CD1c-positive myeloid dendritic cell (primary cell): Measurements from ENCODE around the gene CD79A.

Experiments
- DNase-seq: peaks from one replicate; pipeline ENCODE4 v3.0.0-alpha.2; 2016; ENCODE audit errors: extremely low spot score

The CD79A gene

DNA sequence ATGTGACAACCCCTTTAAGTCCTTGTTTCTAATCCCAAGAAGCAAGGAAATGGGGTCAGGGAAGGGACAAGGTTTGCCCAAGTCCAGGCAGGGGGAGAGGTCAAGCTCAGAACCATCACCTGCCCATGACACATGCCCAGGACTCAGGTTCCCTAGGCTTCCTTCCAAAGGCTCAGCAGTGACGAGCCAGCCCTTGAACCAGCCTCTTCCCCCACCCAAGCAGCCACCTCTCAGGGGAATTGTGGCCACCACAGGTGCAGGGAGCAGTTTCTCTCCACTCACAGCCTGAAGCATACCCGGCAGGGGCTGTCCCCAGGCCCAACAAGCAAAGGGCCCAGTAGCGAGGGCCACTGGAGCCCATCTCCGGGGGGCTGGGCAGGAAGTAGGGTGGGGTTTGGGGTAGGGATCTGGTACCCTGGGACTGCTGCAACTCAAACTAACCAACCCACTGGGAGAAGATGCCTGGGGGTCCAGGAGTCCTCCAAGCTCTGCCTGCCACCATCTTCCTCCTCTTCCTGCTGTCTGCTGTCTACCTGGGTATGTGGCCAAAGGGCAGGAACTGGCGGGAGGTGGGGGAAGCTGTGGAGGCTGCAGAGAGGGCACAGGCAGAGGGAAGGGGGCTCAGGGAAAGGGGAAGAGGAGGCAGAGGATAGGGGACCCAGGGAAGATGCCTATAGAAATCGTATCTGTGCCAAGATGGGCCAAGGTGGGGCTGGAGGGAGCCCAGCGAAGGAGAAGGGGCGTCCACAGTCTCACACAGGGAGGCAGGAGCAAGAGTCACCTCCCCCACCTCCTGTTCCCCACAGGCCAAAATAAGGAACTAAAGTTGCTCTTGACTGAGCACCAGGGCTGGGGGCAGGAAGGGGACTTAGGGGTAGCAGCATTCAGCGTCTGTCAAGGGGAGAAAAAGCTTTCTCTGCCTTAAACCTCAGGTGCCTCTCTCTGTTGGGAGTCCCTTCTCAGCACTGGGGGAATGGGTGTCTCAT lies at the start of gene CD79A:
CD79A (plus strand) TSS at position 433 of the 986 bp plus-strand sequence; CDS start at position 459, 26 bp downstream.
- peak; percentile 51 for DNase-seq

DNA sequence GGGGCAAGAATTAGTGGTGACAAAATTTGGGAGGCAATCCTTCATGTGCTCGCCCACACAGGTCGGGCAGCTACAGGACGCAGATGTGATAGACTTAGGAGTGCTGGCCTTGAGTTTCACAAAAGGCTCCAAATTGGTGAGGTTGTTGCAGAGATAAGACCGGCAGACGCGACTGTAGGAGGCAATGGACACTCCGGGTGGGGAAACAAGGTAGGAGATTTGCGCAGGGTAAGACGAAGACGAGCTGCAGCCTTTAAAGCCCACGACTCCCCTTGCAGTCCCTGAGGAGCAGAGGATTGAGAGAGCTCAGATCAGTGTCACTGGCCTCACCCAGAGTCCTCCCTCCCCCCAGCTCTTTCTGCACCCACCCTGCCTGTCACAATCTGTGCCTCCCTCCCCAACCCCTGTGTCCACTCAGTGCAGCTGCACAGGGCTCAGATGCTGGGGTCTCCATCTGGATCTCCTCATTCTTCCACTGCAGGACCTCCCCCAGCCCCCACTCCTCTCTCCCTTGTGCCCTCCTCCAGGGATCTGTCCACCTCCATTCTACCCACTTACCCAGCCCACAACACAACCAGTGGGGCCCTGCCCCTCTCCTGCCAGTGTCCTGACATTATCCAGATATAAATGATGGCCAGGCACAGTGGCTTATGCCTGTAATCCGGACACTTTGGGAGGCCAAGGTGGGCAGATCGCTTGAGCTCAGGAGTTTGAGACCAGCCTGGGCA lies 38.9 kb upstream of the CD79A start:
- no peak for DNase-seq

DNA sequence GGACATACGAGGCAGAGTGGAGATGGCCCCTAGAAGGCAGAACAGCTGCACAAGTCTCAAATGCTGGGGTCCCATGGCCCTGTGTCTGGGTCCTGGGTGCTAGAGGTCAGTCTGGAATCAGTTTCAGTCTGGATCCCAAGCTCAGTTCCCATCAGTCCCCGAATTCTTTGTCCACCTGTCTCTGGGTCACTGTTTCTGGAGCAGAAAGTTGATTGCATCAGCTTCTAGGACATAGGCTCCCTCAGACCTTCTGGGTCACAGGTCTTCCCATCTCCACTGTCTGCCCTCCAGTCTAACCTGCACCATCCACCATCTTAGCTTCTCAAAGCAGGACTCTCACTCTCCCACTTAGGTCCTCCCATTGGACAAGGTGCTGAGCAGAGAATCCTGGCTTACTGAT lies 37.9 kb upstream of the CD79A start:
- no peak for DNase-seq

DNA sequence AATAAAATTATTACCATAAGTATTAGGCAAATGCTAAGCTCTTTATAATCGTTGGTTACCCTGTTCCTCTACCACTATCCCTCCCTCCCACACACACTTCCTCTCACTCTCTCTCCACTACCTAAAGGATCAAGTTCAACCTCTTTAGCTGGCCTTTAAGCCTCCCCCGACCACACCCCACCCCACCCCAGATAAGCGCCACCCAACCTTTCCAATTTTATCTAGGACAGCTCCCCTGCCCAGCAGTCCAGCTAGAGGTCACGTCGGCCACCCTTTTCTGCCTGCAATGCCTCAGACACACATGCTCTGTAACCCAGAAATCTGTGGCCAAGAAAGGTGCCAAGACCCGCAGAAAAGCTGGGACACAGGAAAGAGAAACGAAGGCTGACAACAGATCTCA lies 33.7 kb upstream of the CD79A start:
- no peak for DNase-seq

DNA sequence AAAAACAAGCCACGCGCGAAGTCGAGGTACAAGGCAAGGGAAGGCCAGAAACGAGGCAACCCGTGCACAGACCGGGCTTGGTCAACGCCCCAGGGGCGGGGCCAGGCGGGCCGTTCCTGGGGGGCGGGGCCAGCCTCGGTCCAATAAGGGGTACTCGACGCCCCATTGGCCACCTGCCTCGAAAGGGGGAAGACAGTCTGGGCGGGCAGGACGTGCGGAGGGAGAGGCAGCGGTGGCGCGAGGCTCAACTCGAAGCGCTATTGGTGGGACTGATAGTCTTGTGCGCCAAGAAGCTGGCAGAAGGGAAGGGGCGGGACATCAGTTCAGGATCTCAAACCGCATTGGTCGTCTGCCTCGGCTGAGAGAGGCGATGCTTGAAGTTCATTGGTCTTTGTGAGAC lies 32.5 kb upstream of the CD79A start, which contains the start of gene LYPD4:
LYPD4 (minus strand) TSS at position 83 of the 400 bp plus-strand sequence. CDS start 5,398 bp downstream, outside the sequence.
- DNase-seq, result no peak

DNA sequence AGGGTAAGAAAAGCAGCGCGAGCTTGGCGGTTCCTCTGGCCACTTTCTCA lies 32.3 kb upstream of the CD79A start, which contains the start of gene DMRTC2:
DMRTC2 (plus strand) TSS at position 42 of the 50 bp plus-strand sequence. CDS start 2,387 bp downstream, outside the sequence.
- DNase-seq, result no peak

DNA sequence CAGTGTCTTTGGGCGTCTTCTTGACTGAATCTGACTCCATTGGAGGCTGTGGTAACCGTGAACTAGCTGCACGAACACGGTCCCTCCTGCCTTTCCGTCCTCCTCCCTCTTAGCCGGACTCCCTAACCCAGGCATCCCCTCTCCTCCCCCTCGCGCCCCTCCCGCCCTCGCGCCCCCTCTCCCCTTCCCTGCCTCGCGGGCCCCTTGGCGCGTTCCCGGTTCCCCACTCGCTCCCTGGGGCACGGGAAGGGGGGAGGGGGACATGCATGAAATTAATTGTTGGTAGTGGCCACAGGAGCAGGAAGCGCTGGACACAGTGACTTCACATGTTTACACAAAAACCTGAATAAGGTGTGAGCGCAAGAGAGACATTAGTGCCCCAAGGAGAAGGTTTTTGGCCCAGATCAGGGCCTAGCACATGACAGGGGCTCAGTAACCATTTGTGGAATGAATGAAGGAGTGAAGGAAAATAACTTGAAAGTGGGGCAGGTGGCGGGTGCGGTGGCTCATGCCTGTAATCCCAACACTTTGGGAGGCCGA lies 32.0 kb upstream of the CD79A start:
- DNase-seq, result no peak

DNA sequence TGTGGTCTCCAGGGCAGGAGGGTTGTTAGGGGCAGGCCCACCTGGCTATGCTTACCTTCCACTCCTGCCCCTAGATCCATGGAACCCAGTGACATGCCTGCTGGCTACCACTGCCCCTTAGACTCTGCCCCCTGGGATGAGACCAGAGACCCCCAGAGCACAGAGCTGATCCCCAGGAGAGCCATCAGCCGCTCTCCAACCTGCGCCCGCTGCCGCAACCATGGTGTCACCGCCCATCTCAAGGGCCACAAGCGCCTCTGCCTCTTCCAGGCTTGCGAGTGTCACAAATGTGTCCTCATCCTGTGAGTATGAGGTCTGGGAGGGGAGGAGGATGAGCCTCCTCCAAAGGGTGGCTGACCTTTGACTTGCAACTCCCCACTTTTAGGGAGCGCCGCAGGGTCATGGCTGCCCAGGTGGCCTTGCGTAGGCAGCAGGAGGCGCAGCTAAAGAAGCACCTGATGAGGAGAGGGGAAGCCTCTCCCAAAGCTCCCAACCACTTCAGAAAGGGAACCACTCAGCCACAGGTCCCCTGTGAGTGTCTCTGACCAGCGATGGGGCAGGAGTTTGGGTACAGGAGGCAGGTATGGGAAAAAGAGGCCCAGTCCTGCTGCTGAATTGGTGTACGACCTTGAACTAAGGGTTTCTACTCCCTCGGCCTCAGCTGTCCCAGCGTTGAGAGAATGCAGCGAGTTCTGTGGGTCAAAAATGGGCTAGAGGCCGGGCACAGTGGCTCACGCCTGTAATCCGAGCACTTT lies 29.6 kb upstream of the CD79A start:
- DNase-seq, result no peak

DNA sequence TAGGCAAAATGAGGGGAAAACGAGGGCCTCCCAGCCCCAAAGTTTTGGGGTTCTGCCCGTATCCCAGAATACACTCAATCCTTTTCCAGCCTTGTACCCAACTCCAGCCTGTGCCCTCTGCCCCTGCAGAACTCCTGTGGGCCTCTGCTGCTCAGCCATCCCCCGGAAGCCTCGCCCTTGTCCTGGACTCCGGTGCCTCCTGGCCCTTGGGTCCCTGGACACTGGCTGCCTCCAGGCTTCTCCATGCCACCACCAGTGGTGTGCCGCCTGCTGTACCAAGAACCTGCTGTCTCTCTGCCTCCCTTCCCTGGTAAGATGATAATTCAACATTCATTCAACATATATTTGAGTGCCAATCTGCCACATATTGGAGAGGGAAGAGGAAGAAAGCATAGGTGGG lies 28.4 kb upstream of the CD79A start:
- DNase-seq, result no peak

DNA sequence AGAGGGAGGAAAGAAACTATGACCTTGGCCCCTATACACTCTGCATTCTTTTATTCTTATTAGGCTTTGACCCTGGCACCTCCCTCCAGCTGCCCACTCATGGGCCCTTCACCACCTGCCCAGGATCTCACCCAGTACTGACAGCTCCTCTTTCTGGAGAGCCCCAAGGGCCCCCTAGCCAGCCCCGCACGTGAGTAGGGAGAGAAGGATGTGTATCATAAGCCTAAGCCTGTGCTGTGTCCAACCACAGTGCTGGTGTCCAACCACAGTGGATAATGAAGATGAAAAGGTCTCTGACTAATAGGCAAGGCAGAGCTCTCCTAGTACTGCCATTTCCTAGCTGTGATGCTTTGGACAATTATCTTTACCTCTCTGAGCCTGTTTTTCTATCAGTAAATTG lies 28.0 kb upstream of the CD79A start:
- DNase-seq, result no peak

DNA sequence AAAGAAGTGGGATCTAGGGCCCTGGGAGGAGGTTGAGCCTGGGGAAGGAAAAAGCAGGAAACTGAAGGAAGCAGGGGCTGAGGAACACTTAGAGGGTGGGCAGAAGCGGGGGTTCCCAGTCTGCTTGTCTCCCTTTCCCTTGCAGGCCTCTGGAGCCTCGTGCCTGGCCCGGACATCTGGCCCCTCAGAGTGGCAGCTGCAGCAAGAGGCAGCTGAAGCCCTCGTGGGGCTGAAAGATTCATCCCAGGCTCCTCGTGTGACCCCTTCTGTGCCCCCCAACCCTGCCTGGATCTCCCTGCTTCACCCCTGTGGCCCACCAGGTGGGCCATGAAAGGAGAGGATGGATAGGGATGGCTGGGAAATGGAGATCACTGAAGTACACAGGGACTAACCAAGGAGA lies 26.7 kb upstream of the CD79A start:
- DNase-seq, result no peak

DNA sequence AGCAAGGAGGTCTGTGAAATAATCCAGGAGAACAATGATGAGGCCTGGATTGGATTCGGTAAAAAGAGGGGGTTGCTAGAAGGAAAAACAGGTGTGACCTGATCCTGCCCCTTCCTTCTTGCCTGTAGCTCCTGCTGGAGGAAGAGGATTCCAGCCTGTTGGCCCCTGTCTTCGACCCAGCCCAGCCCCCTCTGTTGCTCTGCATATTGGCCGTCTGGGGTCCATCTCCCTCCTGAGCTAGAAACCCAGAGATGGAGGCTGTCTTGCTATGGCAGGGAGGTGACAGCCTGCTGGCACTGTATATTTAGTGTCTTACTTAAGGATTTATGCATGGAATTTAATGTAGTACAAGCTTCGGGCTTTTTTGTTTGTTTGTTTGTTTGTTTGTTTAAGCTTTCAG lies 25.6 kb upstream of the CD79A start:
- DNase-seq, result no peak

DNA sequence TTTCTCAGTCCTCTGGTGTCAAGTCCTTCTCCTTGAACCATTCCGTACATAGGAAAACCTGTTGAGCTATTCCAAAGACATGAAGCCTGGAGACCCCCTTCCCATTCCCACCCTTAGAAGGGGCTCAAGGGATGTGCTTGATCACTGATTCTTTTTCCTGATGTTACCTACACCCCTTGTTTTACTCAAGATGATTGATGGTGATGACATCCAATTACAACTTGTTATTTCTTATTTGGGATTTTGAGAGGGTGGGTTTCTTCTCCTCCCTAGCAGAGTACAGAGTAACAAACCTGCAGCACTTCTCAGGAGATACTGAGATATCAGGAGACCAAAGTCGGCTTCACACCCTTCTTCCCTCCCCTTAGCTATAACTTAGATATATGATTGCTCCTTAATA lies 23.7 kb upstream of the CD79A start:
- DNase-seq, result no peak

DNA sequence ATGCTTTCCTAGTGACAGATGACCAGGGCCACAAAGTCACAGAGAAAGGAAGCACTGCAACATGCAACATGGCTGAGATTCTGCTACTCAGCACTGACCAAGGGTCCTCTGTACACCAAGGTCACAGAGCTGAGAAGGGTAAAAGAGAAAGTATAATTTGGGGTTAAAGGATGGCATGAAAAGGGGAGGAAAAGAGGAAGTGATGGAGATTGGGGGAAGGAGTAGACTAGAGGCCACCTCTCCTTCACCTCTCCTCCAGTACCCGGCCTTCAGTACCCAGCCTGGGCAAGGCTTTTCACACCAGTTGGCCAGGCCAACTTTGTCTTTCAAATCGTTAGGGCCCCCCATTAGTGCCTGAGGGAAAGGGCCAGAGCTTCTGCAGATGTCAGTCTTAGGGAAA lies 23.3 kb upstream of the CD79A start:
- no peak for DNase-seq

DNA sequence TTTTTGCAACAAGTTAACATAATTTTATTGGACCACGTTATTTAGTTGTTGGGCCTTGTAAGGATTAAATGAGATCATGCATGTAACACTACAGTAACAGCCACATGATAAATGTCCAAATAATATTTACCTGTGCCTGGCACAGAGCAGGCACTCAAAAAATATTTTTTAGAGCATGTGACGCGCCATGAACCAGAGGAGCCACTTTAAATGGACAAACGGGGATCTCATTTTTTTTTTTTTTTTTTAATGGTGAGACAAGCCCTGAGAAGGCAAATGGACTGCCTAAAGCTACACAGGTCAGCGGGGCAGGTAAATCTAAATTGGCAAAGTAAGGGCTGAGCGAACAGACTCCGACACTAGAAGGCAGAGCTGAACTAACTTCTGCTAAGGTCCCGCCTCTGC lies 17.9 kb upstream of the CD79A start:
- DNase-seq, result no peak

DNA sequence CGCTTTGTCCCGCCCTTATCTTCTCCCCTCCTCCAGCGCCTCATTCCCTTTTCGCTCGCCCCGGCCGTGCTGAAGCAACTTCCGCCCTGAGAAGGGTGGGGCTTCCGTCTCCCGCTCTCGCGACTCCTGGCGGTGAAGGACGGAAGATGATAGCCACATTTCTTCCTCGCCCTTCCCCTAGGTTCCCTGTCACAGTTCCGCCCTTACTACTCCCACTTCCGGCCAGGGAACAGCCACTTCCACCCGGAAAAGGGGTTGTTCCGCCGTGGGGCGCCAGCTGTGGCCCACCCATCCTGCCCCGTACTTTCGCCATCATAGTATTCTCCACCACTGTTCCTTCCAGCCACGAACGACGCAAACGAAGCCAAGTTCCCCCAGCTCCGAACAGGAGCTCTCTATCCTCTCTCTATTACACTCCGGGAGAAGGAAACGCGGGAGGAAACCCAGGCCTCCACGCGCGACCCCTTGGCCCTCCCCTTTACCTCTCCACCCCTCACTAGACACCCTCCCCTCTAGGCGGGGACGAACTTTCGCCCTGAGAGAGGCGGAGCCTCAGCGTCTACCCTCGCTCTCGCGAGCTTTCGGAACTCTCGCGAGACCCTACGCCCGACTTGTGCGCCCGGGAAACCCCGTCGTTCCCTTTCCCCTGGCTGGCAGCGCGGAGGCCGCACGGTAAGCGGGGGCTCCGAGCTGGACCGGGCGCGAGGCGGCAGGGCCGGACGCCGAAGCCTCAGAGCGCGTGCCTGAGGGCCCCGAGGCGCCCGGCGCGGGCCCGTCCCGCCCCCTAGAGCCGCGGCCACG lies 17.3 kb upstream of the CD79A start, which contains the start of gene RPS19:
RPS19 (plus strand) TSS at position 638 of the 801 bp plus-strand sequence. CDS start 520 bp downstream, outside the sequence.
- peak; percentile 99 for DNase-seq

DNA sequence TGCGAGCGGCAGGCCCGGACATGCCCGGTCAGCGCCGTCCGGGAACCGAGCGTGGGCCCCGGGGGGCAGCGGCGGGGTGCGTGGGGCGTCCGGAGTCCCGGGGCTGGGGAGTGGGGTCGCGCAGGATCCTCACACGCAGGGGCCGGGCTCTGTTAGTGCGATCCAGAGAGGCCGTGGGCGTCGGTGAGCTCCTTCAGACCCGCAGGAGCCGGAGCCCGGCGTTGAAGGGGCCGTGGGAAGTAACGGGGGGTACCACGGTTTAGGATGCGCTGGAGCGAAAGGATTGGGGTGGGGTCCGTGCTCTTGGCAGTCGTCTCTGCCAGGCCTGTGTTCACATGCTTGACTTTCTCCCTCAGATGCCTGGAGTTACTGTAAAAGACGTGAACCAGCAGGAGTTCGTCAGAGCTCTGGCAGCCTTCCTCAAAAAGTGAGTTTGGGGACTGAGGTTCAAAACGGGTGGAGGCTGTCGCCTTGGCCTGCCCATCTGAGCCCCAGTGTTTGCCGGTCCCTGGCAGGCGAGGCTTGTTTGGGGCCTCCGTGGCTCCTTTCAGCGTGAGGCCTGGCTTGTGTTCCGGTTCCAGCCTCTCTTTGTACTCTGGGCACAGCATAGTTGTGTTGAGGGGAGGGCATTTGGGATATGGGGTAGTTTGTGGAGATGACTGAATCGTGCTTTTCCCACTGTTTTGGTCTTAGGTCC lies 16.5 kb upstream of the CD79A start:
- DNase-seq, result peak; percentile 28

DNA sequence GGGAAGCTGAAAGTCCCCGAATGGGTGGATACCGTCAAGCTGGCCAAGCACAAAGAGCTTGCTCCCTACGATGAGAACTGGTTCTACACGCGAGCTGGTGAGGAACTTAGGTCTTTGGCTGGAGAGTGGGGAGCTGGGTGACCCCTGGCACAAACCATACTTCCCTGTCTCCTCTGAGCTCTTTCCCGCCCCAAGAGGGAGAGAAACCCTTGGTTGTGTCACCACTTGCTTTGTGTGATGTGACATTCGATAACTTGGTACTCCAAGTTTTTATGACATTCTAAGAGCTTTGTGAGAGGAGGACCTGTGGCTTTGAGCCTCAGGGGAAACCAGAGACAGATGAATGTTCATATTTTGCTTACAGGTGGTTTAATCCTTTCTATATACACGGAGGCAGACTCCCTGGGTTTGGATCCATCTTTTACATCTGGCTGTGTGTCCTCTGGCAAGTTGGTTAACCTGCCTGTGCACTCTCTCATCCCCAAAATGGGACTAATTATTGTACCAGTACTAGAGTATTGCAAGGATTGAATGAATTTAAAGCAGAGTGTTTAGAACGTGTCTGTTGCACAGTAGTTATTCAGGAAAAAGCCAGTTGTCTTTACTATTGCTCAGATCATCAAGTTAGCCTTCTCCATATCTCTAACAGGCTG lies 15.8 kb upstream of the CD79A start:
- DNase-seq, result peak; percentile 29

DNA sequence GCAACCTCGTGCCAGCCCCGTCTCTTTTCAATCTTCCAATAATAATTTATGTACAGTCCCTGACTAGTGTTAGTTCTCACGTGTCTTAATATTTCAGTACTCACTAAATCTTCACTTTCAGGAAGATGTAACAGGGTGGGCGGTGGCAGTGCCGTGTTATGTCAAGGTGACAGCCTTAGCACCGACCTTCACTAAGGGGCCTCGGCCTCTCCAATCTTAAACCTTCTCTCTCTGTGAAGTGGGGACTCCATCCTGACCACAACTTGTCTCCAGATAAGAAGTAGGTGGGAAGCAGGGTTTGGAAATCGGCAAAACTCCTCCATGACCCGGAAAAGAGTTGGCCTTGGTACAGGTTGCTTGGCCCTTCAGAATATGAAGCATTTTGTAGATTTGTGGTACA lies 15.2 kb upstream of the CD79A start:
- no peak for DNase-seq

DNA sequence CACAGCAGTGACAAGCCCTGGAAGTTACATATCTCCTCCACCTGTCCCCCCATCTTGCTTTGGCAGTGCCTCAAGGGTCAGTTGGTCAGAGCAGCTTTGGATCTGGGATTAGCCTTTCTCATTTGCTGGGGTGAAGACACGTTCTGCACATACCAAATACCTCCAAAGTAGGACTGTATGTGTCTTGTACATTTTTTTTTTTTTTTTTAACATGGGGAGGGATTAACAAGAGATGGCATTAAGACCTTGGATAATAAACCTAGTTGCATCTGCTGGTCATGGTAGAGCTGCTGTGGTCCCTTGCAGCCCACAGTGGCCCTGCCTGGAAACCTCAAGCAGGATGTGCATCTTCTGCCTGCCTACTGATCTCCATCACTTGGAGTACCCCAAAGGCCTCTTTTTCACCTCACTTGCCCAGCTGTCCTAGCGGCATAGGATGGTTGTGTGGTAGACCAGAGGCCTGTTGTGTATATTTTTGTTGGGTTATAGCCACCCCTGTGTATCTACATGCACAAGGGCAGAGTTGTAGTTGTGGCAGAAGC lies 14.6 kb upstream of the CD79A start:
- DNase-seq, result no peak
